ENCODE results near the gene DPY19L1. TPM values are rescaled to one million over a fixed set of nuclear protein-coding genes. Genes with fewer than 3 reads are reported as not detected.
"Not testable (repeated sequence)": the region's sequence is repeated elsewhere in the genome, so short reads cannot be mapped to it uniquely, and the experiment has no call there.

DPY19L1 gene
- total RNA-seq = 65.2 and 91.5 TPM in 2 replicates

DNA sequence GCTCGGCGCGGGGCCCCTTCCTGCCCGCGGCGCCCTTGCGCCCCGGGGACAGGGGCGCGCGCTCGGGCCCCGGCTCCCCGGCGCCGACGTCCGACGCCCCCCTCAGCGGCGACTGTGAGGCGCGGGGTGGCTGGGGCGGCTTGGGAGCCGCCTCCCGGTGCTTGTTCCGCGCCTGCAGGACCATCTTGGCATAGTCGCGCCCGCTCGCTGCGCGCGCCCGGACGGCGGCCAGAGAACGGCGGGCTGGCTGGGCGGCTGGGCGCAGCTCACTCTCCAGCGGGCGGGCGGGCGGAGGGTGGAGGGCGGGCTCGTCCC lies at the start of gene DPY19L1:
TSS of gene DPY19L1 (minus strand) at position 275 of the 315 bp plus-strand sequence. CDS start at position 184, 91 bp downstream.
- no peak for DNase-seq

DNA sequence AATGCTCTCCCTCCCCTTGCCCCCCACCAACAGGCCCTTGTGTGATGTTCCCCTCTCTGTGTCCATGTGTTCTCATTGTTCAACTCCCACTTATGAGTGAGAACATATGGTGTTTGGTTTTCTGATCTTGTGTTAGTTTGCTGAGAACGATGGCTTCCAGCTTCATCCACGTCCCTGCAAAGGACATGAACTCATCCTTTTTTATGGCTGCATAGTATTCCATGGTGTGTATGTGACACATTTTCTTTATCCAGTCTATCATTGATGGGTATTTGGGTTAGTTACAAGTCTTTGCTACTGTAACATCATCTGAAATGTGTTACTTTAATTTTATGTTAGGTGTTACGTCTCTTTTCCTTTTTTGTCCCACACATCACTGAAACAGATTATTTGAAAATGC lies 42.2 kb upstream of the DPY19L1 start:
- not testable (repeated sequence) for DNase-seq

DNA sequence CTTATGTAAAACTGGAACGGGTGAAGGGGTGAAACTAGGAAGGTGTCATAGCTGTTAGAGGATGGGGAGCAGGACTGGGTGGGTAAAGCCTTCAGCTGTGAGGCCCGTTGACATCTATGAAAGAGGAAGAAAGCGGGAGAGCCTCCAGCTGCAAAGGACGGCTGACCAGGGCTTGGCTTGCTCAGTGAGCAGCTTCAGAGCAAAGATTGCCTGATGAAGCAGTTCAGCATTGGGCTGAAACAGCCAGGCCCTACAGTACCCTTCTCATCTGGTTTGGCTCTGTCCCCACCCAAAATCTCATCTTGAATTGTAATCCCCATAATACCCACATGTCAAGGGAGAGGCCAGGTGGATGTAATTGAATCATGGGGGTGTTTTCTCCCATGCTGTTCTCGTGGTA lies 36.7 kb upstream of the DPY19L1 start:
- not testable (repeated sequence) for DNase-seq

DNA sequence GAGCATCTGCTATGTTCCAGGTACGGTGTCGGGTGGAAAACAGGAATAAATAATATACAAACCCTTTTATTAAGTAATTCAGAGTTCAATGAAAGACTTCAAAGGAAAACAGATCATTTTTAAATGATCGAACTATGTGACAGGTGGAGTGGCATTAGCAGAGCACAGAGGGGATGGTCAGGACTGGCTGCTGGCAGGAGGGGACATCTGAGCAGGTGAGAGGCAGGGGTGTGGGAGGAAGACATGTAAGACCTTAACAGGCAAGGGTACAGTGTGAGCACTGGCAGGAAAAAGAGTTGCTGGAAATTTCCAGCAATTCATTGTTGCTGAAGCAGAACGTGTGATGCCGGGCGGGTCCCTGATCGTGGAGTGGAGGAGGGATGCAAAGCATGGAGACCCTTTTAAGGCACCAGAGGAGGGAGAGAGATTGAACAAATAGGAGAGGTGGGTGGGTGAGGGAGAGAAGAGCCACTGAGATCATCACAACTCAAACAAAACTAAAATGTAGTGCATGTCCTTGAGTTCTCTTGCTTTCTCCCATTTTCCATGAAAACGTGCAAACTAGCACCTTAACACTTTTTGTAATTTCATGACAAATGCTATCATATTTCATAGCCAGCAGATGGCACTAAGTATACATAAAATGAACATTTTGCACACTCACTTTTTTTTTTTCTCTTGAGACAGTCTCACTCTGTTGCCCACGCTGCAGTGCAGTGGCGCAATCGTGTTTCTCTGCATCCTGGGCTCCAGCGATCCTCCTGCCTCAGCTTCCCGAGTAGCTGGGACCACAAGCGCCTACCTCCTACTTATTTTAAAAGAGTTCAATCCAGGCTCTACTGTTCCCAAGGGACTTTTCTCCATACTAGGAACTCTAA lies 35.9 kb upstream of the DPY19L1 start:
- peak; percentile 11 for DNase-seq

DNA sequence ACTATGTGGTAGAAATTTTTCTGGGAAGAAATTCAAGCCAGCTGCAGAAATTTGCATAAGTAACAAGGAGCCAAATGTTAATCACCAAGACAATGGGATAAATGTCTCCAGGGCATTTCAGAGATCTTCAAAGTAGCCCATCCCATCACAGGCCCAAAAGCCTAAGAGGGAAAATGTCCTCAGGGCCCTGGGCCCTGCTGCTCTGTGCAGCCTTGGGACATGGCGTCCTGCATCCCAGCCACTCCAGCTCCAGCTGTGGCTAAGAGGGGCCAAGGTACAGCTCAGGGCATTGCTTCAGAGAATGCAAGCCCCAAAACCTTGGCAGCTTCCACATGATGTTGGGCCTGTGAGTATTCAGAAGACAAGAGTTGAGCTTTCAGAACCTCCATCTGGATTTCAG lies 31.8 kb upstream of the DPY19L1 start:
- DNase-seq = not testable (repeated sequence)

DNA sequence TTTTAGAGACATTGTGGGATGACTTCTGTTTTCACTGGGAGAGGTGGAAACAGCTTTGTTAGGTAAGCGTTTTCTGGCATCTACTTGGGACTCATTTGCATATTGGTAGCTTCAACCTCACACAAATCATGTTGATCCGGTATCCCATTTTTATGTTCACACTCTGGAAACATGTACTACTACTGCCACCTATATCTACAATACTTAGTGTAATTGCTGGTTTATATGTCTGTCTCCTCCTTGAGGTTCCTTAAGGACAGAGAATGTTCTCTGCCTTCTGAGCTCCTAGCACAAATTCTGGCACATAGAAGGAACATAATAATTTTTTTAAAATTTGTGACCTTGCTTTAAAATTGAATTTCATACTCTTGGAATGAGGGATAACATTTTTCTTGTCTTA lies 28.1 kb upstream of the DPY19L1 start:
- not testable (repeated sequence) for DNase-seq

DNA sequence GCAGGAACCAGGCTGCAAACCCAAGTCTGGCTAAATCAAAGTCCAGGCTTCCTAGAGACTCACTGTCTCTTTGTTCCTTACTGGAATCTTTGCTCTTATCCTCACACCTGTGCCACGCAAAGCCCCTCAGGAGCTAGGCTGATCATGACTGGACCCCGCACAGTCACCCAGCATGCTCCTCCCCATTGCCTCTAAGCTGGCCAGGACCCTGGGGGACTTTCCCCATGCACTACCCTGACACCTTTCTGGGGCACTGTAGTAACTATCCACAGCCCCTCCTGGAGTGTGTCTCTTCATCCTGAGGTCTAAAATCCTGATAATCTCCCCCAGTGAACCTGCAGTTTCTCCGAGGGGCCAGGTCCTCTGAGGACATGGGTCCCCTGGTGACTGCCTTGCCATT lies 21.3 kb upstream of the DPY19L1 start:
- not testable (repeated sequence) for DNase-seq

DNA sequence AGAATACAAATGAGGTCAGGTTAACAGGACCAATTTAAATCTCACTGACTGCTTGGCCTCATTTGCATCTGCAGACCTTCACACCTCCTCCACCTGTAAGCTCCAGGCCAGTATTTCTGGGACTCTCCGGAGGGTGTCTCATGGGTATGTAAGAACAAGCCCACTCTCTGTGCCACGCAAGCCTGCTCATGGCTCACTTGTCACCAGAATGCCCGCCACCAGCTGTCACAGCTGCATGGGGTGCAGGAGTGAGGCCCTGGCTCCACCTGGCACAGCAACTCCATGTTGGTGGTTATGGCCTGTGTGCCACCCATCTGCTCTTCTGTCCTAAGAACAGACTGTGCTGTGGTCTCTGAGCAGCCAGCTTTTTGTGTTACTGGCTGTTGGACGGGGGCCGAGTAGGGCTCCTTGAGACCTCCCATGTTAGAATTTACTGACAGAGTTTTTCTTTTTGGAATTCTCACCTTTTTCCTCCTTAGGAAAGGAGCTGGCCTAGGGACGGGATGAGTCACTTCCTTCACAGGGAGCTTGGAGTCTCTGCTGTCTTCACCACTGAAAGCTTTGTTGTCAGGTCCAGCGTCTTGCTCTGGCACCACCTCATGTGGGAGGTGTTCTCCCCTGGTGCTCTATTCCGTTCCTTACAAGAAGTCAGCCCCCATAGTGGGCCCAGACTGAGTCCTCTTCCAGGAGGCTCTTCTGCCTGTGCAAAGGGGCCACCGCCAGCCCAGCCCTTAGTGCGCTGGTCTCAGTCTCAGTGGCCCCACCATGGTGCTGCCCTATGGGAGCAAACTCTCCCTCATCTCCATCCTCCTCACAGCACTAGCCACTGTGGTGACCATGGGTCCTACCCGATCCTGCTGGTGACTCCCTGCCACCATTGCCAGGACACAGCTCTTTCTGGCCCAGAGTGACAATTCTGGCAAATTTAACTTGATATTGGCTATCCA lies 20.5 kb upstream of the DPY19L1 start:
- peak; percentile 50 for DNase-seq

DNA sequence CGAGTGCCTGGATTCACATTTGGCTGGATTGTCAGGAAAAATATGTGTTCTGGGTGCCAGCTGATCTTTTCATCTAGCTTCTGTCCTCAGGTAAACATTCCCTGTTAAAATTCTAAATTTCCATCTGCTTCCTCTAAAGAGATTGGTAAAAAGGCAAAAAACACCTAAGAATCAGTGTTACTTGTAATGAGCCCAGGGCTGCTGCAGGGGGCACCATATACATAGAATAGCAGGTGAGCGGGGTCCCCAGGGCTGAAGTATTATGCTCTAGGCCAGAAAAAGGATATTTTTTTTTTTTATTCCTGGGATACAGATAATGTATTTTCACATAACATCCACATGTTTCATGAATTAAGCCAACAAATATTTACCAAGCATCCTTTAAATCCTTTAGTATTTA lies 18.4 kb upstream of the DPY19L1 start:
- not testable (repeated sequence) for DNase-seq

DNA sequence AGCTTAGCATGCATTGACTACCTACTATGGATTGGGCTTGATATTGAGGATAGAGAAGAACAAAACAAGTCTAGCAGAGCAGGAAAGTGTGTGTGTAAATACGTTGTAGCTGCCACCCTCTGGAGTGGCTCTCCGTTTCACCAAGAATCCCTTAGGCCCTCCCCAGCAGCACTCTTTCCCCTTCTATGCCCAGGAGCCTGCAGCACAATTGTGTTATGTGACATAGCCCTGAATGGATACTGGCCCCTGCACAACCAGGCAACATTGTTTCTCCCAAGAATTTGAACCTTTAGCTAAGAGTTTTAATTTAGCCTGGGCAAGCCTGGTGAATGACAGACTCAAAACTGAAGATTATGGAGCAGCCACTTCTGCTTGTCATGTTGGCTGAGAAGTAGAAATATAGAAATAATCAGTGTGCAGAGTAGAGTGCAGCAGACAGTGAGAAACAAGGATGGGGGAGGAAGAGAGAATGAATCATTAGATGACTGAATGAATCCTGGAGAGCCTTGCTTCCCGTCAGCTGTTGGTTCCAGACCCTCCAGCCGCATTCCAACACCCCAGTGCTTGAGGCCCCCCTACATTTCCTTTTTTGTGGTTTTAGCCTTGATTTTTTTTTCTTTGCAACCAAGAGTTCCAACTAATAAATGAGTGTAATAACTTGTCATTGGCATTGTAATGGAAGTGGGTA lies 16.3 kb upstream of the DPY19L1 start:
- DNase-seq = peak; percentile 38

DNA sequence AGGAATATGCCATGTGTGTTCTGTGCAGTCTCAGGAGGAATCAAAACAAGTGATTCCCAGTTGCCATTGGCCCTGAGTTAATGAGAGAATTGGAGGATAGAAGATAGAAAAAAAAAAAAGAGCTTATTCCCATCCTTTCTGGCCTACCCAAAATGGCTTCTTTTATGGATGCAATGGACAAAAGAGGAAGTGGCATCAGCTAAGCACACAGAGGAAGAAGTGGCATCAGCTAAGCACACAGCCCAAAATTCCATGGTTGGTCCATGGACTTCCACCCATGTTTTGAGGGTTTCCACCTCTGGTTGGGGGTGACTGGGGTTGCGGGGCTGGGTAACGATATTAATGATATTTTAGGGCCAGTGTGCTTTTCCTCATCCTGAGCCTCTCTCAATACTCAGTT lies 11.1 kb upstream of the DPY19L1 start:
- DNase-seq = not testable (repeated sequence)

DNA sequence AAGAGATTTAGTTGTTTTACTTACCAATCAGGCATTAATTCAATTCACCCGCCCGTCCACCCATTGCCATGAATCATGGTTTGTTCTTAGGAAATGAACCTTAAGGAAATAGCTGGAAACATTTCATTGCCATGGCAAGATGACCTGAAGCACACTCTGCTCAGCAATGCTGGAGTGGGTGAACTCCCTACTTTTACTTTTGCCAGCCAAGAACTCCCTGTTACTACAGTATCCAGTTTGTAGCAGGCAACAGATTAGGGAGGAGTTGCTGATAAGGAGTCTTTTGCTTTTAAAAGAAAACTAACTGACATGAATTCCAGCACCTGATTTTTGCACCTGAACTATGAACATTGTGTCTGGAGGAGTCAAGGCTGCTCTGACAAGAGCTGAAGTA lies 10.6 kb upstream of the DPY19L1 start:
- peak; percentile 45 for DNase-seq

DNA sequence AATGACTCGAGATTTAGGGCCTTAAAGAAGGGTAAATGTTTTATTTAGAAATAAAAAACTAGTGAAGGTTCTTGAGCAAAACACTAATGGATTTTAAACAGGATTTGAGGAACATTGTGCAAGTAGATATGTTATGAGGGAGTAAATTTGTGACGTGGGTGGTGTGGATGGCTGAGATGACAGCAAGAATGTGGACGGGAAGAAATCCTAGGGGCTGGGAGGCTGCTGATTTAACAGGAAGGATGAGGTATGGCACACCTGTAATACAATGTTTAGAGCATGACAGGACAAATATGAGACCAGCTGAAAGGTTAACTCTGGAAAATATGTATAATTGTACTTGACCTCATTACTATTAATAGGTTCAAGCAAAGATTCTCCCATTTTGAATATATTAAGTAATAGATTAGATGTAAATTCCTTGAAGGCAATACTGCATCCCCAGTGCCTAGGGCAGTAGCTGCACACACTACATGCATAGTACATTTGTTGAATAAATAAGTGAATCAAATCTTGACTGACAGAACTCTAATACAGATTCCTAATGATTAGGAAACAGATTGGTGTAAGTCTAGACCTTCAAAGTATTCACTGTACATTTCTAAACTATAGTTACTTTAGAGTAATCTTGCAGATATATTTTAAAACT lies 10.1 kb upstream of the DPY19L1 start:
- DNase-seq = not testable (repeated sequence)

DNA sequence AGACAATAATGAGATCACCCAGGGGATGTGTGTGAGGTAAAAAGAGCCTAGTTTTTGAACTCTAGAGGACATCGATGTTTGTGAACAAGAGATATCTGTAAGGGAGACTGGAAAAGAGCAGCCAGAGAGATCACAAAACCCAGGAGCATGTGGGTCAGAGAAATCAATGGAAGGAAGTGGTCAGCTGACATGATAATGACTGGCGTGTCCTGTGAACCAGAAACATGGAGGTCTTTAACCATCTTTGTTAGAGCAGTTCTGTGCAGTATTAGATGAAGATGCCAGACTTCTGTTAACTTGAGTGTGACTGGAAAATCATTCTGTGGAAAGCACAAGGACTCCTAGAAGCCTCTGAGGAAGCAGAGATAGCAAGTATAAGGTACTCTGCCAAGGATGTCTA lies 6.0 kb upstream of the DPY19L1 start:
- not testable (repeated sequence) for DNase-seq

DNA sequence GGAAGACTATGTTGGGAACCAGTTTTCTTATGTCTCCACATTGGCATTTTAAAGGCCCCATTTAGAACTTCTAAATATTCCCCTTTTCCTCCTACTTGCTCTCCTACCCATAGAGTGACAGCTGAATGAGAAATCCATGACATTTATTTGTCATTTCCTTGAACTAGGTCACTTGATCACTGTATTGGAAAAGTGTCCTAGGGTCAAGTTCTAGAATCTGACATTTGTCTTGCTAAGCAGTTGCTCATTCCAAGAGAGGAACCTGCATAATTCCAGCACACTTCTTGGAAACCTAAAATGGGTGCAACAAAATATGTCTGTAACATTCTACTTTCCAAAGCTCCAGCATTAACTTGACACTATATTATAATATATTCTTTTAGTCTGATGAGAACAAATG lies 3.6 kb upstream of the DPY19L1 start:
- DNase-seq = no peak

DNA sequence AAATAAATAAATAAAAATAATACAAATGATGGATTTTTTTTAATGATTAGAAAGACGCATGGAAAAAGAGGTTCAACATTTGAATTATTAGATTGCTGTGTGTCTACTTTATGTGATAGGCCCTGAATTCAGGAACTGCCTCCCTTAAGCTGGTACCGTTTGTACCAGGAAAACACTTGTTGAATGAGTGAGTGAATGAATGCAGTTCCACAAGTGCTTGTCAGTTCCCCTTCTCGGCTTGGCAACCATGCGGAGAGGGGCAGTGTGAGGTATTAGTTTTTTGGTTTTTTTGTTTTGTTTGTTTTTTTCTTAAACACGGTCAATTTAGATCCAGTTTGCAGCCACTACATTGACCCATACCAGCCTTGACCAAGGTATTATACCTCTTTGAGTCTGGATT lies 2.1 kb upstream of the DPY19L1 start:
- no peak for DNase-seq

DNA sequence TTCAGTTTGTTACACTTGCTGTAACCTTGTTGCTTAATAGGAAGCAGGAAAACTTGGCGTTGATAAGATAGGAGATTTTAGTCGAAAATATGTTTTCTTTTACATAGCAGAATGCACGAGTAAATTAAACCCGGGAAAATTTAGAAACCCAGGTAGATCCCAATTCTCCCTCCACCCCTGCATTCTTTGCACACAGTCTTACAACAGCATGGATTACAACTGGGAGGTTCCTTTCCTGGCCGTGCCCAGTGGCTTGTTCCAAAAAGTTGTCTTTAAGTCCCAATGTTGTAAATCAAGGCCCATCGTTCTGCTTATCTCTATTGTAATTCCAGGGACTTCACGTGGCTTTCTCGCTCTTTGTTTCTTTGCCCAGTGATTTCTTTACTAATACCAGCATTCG lies 1.1 kb upstream of the DPY19L1 start:
- no peak for DNase-seq

DNA sequence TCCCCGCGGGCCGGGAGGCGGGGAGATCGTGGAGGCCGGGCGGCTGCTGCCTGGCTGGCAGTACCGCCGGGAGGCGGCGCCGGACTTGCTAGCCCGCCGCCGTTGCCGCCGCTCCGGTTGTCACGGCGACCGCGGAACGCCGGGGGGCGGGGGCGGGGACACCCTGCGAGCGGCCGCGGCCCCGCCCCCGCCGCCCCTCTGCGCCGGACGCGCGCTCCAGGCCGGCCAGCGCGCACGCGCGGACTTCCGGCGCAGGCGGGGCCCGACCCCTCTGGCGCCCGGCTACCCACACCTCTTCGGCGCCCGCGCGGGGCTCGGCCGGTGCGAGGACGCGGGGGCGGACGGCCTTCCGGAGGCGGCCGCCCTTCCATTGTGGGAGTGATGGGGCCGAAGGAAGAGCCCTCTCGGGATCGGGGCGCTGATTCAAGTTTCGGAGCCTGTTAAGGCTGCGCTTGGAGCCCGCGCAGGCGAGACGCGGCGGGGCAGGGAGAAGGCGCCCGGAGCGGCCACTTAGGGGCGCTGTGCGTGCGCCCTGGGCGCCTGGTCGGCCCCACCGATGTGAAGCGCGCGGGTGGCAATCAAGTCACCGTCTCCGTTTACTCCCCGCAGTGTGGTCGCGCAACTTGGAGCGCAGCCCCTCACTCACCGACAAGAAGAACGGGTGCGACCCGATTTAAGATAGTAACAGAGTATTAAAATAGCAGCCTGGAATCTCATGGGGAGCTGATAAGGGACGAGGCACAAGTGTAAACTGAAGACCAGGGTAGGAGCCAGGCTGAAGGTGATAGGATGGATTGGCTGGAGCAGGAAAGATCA lies 449 bp upstream of the DPY19L1 start:
- peak; percentile 96 for DNase-seq

DNA sequence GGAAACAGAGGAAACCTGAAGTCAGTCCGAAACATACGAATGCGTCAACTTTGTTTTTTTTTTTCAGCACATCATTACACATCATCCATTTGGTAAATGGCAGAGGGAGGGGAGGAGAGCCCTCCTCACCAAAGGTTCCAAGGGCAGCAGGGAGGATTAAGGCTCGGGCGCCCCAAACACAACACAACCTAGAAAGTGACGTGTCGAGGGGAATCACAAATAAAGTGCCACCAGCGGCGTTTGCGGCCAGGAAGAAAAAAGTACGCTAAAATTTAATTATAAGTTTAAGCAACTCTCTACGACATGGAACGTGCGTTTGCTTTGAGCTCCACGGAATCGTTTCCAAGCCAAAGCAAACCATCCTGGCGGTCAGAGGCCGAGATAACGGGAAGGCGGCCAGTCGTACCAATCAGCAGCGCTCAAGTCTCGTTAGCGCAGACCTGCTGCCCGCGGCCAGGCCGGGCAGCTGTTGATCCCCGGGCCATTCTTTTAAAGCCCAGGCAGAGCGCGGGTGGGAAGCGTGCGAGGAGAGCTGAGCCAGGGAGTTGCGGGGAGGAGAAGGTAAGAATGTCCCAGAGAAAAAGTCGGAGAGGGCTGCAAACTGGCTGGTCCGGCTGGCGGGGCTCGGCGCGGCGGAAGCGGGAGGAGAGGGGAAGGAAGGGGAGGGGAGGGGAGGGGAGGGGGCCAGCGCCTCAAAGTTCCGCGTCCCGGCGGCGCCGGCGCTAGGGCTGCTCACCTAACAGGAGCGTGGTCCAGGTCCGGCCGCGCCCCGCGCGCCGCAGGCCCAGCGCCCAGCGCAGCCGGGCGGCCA lies 719 bp downstream of the DPY19L1 start:
- peak; percentile 81 for DNase-seq

DNA sequence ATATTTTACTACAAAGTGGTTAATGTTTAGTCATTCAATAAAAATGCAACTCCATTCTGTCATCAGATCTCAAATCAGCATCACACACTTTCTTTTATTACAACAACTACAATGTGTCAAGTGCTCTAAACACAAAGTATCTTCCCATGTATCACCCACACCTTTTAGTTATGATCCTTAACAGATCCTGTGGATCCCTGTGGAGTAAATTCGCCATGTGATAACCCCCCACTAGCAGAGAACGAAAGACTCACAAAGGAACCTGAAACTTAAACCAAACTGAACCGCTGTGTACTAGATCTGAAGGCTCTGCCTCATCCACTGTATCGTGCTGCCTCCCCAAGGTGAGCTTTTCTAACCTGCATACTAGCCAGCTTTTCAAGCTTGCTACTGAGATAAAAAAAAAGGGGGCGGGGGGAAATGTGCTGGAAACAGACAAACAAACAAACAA lies 1.7 kb downstream of the DPY19L1 start:
- peak; percentile 50 for DNase-seq

Measured in dermis blood vessel endothelial cell (primary cell).